SIG-M5 (cell line): ENCODE measurements around the gene ALDH1L1.

Experiments
- DNase-seq: peaks from one replicate; lab custom pipeline; 2025; lab: John Stamatoyannopoulos, UW

Gene ALDH1L1

DNA sequence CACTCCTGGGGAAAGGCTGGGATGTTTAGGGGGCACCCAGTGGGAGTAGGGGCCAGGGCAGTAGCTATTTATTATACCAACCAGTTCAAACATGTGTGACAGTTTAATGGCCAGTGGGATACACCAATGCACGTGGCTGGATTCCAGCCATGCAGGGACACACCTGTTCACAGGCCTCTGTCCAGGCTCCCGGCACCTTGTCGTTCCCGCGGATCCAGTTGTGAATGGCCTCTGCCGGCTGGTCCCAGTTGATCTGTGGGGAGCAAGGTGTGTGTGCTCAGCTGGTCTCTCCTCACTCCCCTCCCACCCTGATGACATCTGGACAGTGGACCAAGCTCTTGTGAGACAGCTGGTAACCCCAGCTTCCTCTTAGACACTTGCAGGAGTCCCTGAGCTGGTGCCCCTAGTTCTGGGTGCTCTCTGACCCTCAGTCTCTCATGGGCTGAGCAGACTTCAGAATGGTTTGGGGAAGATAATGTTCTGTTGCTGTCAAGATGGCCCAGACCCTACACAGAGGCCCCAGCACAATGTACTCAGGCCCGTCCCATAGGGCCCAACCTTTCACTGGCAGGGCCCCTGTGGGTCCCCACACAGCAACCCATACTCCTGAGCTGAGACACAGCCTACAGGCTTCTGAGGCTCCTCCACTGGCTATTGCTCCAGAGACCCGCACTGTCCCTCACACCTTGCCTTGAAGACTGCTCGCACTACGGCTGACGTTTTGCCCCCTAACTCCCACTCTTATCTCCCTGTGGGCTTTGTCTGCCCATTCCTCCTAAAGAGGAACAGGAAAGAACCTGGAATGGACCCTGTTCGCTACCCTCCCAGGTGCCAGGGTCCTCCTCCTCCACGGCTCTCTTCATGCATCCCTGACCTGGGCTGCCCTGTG lies 25.8 kb downstream of the ALDH1L1 start:
- no peak for DNase-seq

DNA sequence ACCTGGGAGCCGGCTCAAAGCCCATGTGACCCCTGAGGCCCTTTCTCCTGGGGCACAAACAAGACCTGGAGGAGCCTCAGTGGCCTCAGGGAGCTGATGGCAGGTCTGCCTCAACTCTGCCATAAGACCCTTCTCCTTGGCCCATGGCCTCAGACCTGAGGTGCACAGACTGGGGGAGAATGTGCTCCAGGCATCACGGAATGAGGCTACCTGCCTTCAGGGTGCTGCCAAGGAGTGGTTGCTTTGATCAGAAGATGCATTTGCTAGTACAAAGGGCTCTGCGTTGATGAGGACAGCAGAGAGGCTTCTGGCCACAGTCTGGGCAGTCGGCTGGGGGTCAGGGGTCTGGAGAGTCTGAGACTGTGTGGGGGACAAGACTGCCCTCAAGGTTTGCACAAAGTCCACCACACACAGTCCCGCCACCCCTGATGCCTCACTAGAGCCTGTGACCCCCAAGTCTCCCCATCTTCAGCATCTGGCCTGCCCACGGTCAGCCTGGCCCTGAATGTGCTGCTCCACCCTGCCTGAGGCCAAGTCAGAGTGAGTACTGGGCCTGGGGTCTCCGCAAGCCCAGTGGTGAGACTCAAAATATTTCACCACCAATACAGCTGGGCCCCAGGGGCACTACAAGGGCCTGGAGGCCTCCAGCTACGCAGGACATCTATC lies 26.6 kb downstream of the ALDH1L1 start:
- no peak for DNase-seq

DNA sequence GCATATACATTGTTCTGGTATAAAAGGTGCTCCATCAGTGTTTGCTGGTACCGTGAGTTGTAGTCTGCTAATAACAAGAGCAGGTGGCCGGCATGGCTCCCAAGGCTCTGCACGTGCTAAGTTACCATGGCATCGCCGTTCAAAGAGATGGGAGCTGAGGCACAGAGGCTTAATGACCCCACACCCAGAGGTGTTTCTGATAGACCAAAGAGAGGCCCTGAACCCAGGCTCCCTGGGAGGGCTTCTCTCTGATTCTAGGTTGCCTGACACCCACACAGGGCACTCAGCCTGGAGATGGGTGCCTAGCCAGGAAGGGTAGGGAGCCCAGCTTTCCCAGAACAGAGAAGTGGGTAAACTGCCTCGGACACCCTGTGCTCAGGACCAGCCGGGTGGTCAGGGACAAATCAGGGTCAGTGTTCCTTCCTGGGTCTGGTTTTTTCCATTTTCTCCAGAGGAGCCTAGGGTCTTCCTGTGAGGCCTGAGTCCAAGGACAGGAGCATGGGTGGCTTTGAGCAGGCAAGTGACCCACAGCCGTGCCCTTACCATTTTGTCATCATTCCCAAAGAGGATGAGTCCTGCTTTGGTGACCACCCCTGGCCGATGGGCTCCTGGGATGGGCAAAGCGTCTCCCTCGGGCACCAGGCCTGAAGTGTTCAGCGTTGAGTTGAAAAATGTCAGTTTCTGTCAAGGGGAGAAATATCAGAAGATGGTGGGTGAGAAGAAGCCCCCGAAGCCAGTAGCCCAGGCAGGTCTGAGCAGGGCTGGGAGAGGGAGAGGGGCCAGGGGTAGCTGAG lies 27.3 kb downstream of the ALDH1L1 start:
- DNase-seq, result no peak

DNA sequence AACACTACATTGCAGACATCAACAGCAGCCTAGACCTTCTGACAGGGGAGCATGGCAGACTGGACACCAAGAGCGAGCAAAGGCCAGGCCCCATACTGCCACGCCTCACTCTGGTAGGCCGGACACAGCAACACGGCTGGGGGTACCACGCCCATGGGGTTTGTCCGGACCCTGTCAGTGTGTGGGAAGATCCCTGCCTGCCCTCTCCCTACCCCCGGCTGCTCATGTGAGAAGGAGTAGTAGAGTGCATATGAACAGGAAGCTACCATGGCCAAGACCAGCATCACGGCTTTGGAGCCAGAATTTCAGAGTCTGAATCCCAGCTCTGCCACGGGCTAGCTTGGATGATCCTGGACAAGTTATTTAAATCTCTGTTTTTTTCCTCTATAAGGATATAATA lies 27.9 kb downstream of the ALDH1L1 start:
- no peak for DNase-seq

DNA sequence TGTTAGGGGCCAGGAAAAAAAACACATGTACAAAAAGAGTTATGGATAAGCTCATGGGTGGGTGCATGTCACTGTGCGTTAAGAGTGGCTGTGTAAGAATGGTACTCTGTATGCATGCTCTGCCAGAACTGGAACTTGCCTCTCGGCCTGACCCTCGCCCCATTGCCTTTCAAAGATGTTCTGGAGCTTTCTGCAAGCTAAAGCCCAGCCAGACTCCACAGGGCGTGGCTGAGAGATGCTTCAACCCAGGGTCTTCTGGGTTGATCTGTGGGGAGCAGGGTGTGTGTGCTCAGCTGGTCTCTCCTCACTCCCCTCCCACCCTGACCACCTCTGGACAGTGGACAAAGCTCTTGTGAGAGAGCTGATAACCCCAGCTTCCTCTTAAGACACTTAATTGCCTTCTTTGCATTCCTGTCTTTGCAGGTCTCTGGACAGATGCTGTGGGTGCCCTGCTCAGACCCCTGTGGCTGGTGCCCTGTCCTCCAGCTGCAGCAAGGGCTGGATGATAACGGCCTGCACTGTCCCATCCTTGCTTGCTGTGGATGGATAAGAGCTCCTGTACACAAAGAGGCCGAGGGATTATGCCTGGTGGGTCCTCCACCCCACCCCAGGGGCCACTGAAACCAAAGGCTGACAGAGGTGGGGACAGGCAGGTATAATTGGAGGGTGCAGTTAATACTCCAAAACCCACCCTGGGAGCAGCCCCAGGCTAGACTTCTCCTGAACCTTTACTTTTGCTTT lies 28.7 kb downstream of the ALDH1L1 start:
- DNase-seq, result no peak

DNA sequence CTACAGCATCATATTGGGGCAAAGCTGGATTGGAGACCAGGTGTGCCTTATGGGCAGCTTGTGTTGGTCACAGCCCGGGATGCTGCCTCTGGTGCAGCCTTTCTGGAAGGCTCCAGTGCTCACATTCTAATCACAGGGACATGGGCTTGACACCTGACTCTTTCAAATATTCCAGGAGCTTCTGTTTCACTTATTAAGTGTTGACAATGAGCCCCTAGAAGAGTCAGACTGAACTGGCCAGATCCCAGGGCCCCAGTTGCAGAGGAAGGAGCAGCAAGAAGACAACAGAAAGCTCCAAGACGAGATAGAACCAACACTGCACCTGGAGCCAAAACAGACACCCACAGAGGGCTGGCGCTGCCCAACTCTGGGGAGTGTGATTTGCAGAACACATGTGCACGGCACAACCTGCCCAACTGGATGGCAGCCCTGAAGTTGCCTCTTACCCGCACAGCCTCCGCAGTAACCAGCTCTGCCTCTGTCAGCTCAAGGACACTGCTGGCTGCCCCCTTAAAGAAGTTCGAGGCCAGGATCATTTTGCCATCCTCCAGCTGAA lies 30.3 kb downstream of the ALDH1L1 start:
- DNase-seq, result no peak

DNA sequence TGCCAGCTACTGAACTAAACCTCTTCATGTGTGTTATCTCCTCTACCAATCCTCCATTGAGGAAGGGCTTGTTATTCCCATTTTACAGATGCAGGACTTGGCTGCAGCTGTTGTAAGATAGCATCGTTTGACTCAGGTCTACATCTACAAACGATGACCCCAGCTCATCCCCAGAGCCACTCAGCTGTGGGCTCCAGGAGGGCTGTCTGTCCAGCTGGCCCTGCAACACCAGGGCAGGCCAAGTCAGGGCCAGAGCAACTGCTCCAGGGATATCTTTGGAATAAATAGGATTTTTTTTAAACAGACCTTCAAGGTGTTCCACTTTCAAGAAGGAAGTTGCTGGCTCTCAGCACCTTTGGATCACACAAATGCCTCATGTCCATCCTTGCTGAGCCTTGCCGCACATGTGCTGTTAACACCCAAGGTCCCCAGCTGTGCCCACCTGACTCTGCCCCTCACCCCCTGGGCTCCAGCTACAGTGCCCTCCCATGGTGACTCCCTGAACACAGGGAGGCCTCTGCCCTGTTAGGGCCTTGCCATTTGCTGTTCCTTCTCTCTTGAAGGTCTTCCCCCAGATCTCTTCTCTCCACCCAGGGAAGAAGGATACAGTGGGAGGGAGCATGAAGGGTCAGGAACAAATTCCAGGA lies 31.0 kb downstream of the ALDH1L1 start:
- DNase-seq, result no peak

DNA sequence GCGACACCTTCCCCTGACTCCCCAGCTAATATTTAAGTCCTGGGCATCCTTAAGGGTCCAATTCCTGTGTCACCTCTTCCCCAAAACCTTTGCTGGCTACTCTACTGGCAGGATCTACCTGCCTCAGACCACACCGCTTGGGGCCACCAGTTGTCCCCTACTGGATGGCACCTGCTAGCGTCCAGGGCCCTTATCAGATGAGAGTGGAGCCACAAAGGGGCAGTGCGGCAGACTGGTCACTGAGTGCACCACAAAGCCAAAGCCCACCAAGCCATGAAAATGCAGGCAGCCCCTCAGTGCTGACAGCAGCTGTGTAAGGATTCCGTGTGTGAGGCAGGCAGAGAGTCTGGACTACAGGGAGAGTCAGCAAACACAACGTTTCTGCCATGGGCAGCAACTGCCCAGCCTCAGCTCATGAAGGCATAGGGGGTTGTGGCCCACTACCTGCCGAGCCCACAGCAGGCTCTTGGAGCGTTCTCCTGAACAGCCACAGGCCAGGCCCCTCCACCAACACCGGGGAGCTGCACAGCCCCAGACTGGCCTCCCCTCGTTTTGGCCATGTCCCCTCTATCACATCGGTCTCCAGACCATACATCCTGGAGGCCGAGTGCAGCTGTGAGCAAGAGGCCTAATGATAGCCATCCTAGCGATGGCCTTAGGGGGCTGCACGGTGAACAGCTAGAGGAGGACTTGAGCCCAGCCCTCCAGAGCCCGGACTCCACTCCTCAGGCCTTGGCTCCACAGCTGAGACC lies 32.3 kb downstream of the ALDH1L1 start:
- DNase-seq, result no peak

DNA sequence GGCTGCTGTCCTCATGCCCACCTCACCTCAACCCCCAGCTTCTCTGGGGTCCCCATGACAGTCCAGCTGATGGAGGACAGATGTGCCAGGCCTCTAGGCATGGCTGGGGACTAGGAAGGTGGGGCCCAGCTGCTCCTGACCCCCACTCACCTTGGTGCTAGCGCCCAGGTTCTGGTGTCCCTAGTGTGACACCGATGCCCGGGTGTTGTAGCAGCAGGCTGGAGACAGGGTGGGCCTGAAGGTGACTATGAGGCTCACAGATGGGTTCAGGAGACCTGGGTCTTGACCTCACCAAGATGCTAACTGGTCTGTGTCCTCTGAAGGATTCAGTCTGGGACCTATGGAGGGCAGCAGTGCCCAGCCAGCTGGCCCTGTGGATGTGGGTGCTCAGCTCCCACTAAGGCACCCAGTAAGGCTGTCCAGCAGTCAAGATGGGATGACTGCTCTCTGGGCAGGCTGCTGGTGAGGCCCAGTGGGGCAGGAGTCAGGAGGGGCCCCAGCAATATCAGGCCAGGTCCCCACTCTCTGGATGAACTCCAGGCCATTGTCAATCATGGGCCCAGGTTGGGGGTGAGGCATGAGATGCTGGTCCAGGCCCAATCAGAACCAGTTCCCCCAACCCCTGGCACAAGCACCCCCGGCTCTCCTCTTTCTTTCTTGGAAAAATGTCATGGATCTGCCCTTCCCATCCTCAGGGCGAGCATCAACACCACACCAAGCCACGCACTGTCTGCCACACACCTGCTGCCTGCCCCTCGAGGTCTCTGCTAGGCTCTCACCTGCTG lies 33.0 kb downstream of the ALDH1L1 start:
- DNase-seq, result no peak

DNA sequence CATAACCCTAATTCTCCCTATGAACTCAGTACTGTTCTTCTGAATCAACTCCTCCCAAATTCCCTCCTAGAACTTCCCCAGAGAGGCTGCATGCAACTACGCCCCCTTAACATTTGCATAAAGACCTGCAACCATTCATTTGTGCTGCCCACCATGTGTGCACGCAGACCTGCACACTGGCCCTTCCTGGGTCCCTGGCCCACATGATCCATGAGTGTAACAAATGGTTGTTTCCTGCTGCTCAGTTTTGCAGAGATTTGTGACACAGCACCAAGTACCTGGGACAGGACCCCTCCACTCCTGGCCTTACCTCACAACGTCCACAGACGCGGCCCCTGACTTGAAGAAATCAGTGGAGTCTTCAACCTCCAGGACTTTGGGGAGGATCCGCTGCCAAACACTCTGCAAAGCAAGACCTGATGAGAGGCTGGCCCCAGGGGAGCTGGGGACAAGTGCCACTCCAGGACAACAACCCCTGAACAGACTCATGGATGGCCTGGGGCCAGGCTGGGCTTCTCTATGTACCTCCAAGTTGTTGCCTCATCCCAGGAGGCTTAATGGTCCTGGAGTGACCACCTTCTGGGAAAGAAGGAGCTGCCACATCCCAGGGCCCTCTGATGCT lies 33.8 kb downstream of the ALDH1L1 start:
- no peak for DNase-seq

DNA sequence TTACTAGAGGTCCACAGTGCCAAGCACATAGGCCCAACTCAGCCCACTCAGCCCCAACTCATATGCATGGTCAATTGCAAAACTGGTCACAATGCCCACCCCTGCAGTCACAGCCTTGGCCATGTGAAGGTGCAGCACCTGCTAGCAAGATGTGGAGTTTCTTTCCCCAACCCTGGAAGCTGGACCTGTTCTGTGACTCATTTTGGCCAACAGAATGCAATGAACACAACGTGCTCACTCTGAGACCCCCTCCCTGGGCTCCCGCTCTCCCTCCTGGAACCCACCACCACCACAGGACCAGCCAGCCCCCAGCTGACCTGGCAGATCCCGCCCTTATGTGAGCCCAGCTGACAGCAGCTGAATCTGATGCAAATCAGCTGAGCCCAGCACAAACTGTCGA lies 34.4 kb downstream of the ALDH1L1 start:
- DNase-seq, result no peak

DNA sequence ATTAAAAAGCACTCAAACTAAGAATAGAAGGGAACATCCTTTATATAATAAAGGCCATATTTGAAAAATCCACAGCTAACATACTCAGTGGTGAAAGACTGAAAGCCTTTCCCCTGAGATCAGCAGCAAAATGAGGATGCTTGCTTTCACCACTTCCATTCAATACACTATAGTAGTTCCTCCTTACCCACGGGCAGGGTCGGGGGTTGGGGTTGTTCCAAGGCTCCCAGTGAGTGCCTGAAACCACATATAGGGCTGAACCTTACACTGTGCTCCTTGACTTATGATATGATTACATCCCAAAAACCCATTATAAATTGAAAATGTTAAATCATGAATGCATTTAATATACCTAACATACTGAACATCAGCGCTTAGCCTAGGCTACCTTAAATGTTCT lies 37.7 kb downstream of the ALDH1L1 start:
- no peak for DNase-seq

DNA sequence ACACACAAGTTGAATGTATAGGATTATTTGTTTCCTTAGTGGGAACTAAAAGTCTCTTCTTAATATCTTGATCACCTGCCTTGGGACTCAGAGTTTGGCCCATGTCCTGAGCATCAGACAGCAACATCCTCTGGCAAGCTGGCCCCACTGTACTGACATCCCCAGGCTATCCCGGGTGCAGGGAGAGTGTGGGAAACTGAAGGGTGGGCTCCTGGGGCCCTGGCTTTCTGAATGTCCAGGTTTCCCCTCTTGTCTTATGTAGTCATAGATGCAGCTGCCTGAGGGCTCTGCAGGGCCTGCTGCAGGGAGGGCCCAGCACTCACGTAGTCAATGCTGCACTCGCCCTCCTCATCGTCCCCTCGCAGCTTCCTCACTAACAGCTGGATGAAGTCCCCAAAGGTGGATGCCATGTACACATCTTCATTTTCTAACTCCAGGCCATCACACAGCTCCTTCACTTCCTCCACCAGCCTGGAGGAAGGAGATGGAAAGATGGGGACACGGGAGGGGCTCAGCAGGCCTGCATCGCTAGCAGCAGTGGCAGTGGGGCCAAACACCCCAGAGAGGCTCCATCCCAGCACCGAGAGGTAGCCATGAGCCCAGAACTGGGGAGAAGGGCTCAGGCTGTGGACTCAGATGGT lies 42.8 kb downstream of the ALDH1L1 start:
- DNase-seq, result no peak

DNA sequence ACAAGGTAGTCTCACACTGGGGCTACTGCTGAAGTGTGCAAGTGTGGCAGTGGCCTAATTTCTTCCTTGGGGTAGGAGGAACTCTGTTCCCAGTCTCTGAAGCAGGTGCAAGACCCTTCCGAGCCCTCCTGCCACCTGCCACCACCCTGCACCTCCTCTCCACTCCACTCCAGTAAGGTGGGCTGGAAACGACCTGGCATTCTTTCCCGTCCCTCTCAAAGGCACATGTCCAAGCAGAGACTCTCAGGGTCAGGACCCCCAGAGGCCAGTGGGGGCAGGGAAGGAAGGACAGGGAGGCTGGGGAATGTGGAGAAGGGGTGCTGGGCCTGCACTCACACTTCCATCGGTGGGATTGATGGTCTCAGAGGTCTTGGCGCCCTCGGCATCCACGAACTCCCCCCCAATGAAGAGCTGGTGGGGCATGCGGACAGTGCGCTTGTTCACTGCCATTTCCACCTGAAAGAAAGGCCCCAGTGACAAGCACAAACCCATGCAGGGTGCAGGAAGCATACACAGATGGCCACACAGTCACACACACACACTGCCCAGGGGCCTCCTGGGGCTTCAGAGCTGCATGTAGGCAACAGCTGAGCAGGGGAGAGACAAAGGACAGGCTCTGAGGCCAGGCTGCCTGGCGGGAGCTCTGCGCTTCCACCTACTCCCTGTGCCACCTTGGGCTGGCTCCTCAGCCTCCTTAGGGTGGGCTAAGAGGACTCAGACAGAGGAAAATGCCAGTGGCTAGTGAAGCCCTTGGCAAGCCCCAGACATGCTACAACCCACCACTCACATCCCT lies 43.8 kb downstream of the ALDH1L1 start:
- no peak for DNase-seq

DNA sequence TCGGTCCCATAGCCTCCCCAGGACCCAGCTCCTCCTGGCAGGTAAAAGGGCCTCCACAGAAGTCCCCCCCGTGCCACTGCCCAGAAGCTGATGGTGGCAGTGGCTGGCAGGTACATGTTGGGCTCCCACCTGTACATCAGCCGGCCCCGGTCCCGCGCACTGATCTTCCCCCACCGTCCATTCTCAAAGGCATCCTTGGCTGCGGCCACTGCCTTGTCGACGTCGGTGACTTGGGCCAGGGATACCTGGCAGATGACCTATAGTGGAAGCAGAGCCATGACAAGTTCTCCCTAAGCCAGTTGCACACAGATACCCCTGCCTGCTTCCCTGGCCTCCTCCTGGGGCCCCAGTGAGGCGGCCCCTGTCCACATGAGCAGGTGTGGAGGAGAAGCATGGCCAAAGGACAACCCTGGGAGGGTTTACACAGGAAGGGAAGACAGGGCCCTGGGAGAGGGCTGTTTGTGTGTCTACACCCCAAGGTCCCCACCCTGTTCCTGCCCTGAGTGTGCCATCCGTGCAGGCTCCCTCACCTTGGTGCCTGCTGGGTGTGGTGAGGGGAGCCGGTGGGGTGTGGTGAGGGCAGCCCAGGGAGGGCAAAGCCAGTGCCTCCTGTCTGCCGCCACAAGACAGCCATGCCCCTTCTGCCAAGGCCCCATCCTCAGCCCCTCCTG lies 44.8 kb downstream of the ALDH1L1 start:
- DNase-seq, result no peak

DNA sequence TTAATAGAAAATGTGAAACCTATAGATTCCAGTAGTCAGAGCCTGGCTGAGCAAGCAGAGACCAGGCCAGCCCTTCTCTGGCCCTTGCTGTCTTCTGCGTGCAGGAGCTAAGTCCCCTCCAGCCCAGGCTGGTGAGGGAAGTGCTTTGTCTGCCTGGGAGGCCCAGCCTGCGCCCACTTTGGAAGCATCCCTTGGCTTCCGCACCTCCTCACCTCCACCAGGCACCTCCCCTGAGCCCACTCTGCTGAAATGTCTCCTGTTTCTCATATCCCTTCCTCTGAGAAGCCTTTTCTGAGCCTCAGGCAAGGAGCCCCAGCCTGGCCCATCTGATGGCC lies 45.3 kb downstream of the ALDH1L1 start:
- no peak for DNase-seq

DNA sequence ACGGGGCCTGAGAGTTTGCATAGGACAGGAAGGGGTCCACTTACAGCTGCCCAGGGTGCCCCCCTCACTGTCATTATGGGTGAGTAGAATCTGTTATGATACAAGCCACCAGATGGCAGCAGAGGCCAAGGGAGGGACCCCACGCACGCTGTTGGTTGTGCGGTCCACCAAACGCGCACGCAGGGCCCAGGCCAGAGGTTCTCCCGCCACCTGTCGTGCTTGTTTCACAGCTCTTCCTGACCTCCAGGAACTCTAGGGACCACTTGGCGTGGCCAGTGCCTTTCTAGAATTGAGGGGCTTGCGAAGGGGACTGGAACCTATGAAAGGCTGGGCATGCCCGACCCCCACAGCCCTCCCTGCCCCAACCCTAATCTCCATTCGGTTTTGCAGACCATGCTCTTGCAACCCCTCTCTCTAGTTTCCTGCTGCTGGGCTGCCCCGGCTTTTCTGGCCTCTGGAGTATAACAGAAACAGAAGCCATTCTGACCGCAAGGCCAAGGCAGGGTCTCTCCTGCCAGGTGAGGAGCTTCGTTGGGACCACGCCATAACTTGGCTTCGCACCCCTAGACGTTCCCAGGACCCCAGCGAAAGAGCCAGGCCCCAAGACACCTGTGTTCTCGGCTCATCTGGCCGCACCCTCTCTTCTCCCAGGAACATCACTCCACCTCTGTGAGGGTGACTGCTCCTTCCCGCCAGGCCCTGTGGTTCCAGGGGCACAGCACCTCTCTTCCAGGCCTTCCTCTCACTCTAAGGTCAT lies 46.0 kb downstream of the ALDH1L1 start:
- DNase-seq, result no peak
